Pancreas (tissue), 10 donors: ENCODE data around the gene DECR2. TPM values are rescaled to one million over a fixed set of nuclear protein-coding genes. Genes with fewer than 3 reads are reported as not detected.

Experiments
- ATAC-seq, 4 donors: fragments of 200-7000 bp; cut with Tn5 transposase; one replicate each; pipeline versions ENCODE4 v1.8.0 to v1.9.1; 2020; ENCODE audit warnings: mild to moderate bottlenecking in 4 of 4, moderate library complexity in 4 of 4
- DNase-seq, 6 donors: peaks; one replicate each; pipeline ENCODE4 v3.0.0-alpha.2; 2020
- FAIRE-seq: peaks from 2 replicates; lab custom pipeline; 2012; peaks lifted over from hg19 to GRCh38; lab: Jason Lieb, UNC
- H3K27ac ChIP-seq, 4 donors: fragments of 200-600 bp; sonication (generic); 1 replicate in 3 of 4; 2 replicates in 1 of 4; pipeline versions ENCODE4 v1.5.0 to v1.8.0; 2020
- H3K27me3 ChIP-seq, 4 donors: fragments of 200-600 bp; one replicate each; pipeline ENCODE4 v1.8.0; 2021
- H3K36me3 ChIP-seq, 3 donors: fragments of 200-600 bp; sonication (generic) in 1 of 3; one replicate each; pipeline versions ENCODE4 v1.5.0 to v1.8.0; 2020 to 2021
- H3K4me1 ChIP-seq, 3 donors: fragments of 200-600 bp; one replicate each; pipeline ENCODE4 v1.8.0; 2021
- H3K4me3 ChIP-seq, 4 donors: fragments of 200-600 bp; sonication (generic) in 2 of 4; one replicate each; pipeline versions ENCODE4 v1.5.0 to v1.8.0; 2020 to 2021
- H3K9me3 ChIP-seq, 4 donors: fragments of 200-600 bp; one replicate each; pipeline ENCODE4 v1.8.0; 2021
- WGBS, 2 donors: extraction: QIAGEN DNeasy Blood & Tissue Kit; methylation state at CpG; one replicate each; pipeline ENCODE4 v1.1.7; 2013; 5-methylcytosine and 5-hydroxymethylcytosine counted together
- intact Hi-C, 3 donors: fragments of 100-400 bp; cut with DNase I; formaldehyde crosslinking; loops; one replicate each; pipeline versions ENCODE4 v1.11.1 to v1.14.2; 2022
- polyA plus RNA-seq, 2 donors: library from polyadenylated mRNA; stranded (reverse); fragments of 200-250 nt; gene quantifications; one replicate each; pipeline ENCODE4 v1.2.3, GENCODE V29; 2013
- total RNA-seq, 6 donors: library from RNA; stranded (reverse); fragmentation: NEBNext Ultra II Directional in 4 of 6; extraction: Animal tissue kit (Norgen Biotek cat#: 25700) in 4 of 6; gene quantifications; one replicate each; pipeline versions ENCODE4 v1.2.1 to v1.2.4, GENCODE V29; 2021 to 2023
- TF ChIP-seq, protein P1 (sequence below), 4 donors: fragments of 200-600 bp; sonication (generic) in 3 of 4; IDR thresholded peaks; one replicate each; pipeline versions ENCODE4 v1.5.0 to v1.8.0; 2021; ENCODE audit warnings: antibody characterized with exemption in 4 of 4
- donor health status: healthy with polysubstance abuse.
- donor health status: DM: no; HTN: no; CAD: no; lungs with moderate emphysema.
- donor health status: DM: no; HTN: no; CAD: no.
- donor health status: control.
- donor health status: control.
- donor health status: Bipolar disorder and iron deficiency.
- donor health status: DM: yes; HTN: yes; CAD: no.
- donor health status: DM: no; HTN: no; CAD: no.
- donor health status: DM: no; HTN: no; CAD: no.
- donor health status: DM: yes; HTN: yes; CAD: no.

The DECR2 gene
- total and polyA plus RNA-seq, 8 donors = 9.2 to 68.0 (median 18.5) TPM

GRCh38 chr16:392450-393030, 9.1 kb upstream of the DECR2 start:
- ATAC-seq (no peak), DNase-seq (peak in 1 of 6 donors; percentile 4), FAIRE-seq (no peak)
- intact Hi-C loops = no loop called here
- Histone ChIP-seq H3K27me3 (no peaks in the 10 kb centered on the region), H3K4me3 (no peak overlapping the region), H3K27ac (no peak overlapping the region), H3K4me1 (peaks cover 0 to 4% (median 4%) of the 10 kb centered on the region in 3 donors), H3K9me3 (no peaks in the 10 kb centered on the region), H3K36me3 (no peaks in the 10 kb centered on the region)
- TF ChIP-seq, protein P1, sequence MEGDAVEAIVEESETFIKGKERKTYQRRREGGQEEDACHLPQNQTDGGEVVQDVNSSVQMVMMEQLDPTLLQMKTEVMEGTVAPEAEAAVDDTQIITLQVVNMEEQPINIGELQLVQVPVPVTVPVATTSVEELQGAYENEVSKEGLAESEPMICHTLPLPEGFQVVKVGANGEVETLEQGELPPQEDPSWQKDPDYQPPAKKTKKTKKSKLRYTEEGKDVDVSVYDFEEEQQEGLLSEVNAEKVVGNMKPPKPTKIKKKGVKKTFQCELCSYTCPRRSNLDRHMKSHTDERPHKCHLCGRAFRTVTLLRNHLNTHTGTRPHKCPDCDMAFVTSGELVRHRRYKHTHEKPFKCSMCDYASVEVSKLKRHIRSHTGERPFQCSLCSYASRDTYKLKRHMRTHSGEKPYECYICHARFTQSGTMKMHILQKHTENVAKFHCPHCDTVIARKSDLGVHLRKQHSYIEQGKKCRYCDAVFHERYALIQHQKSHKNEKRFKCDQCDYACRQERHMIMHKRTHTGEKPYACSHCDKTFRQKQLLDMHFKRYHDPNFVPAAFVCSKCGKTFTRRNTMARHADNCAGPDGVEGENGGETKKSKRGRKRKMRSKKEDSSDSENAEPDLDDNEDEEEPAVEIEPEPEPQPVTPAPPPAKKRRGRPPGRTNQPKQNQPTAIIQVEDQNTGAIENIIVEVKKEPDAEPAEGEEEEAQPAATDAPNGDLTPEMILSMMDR (IDR thresholded peaks at IDR 0.05) = no peak
- 93 to 98% methylated on average over 7 of the region's 7 CpGs for WGBS, 2 donors

GRCh38 chr16:396199-396598, 5.5 kb upstream of the DECR2 start:
- Histone ChIP-seq H3K27me3 (no peaks in the 10 kb centered on the region), H3K9me3 (no peaks in the 10 kb centered on the region), H3K27ac (peak overlapping the region in 3 of 4 donors; percentile 28 to 37 (median 28)), H3K36me3 (no peaks in the 10 kb centered on the region), H3K4me1 (peaks cover 0 to 7% (median 2%) of the 10 kb centered on the region in 3 donors), H3K4me3 (peak overlapping the region in 1 of 4 donors; percentile 54)
- DNase-seq (no peak), ATAC-seq (no peak), FAIRE-seq (no peak)
- intact Hi-C loops = no loop called here
- TF ChIP-seq, protein P1 (IDR thresholded peaks at IDR 0.05) = no peak
- 37 to 43% methylated on average over 3 of the region's 3 CpGs for WGBS, 2 donors

DNA sequence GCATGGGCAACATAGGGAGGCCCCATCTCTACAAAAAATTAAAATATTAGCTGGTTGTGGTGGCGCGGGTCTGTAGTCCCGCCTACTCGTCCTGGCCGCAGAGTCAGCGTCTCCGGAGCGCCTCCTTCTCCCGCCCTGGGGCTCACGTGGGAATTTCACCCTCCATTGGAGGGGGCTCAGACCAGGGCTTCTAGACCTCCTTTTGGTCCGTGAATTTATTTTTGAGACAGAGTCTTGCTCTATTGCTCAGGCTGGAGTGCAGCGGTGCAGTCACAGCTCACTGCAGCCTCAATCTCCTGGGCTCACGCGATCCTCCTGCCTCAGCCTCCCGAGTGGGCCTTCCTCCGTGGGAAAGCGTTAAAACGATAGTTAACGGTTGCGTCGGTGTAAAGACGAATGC, 5.1 kb upstream of the DECR2 start:
- no peak for ATAC-seq
- peak overlapping the region in 2 of 4 donors; percentile 50 to 54 for H3K4me3 ChIP-seq
- H3K27me3 ChIP-seq = no peaks in the 10 kb centered on the region
- no peak for FAIRE-seq
- peaks cover 0 to 7% (median 2%) of the 10 kb centered on the region in 3 donors for H3K4me1 ChIP-seq
- DNase-seq = peak in 1 of 6 donors; percentile 39
- no peaks in the 10 kb centered on the region for H3K36me3 ChIP-seq
- peak overlapping the region in 3 of 4 donors; percentile 28 to 37 (median 28) for H3K27ac ChIP-seq
- TF ChIP-seq, protein P1 (IDR thresholded peaks at IDR 0.05) = no peak
- H3K9me3 ChIP-seq = no peaks in the 10 kb centered on the region
- WGBS, 2 donors = 26 to 45% methylated on average over 22 of the region's 22 CpGs
- intact Hi-C loops = no loop called here

- peaks cover 0 to 7% (median 2%) of the 10 kb centered on the region in 3 donors for H3K4me1 ChIP-seq
- peak within 1 kb of the TSS; percentile 28 to 63 (median 54) for H3K27ac ChIP-seq
- DNase-seq (peak in 3 of 6 donors; percentile 17 to 85 (median 57)), FAIRE-seq (no peak), ATAC-seq (no peak)
- 0 to 5% methylated on average over 18 to 75 of the region's 75 CpGs for WGBS, 2 donors
- no peaks in the 10 kb centered on the region for H3K27me3 ChIP-seq
- TF ChIP-seq, protein P1 (IDR thresholded peaks at IDR 0.05) = no peak
- peak within 1 kb of the TSS; percentile 37 to 54 (median 46) for H3K4me3 ChIP-seq
- no peaks in the 10 kb centered on the region for H3K36me3 ChIP-seq
- intact Hi-C loops = no loop called here
- H3K9me3 ChIP-seq = no peaks in the 10 kb centered on the region
Observed at GRCh38 chr16:397135-397661, 4.5 kb upstream of the DECR2 start, which contains the start of gene NME4. Gene NME4, plus strand, starts transcription at chr16:397199. Its CDS starts 24 bp downstream, at chr16:397223.
